GM12878 (cell line): Measurements from ENCODE around the gene GRK2. TPM values are rescaled to one million over a fixed set of nuclear protein-coding genes. Genes with fewer than 3 reads are reported as not detected.

Experiments used
- BHLHE40 ChIP-seq, 2 experiments: fragments of 450-650 bp in 1 of 2; IDR thresholded peaks; 2 replicates each; pipeline ENCODE4 v1.6.1; 2011 to 2017; ENCODE audit warnings: low read depth in 2 of 2, borderline replicate concordance in 1 of 2, improper control_type of control experiment in 1 of 2, low read length in 1 of 2, mild to moderate bottlenecking in 1 of 2
- FOXM1 ChIP-seq: IDR thresholded peaks from 2 replicates; pipeline ENCODE4 v1.6.1; 2012; ENCODE audit warnings: low read depth, mild to moderate bottlenecking, inconsistent platforms, low read length, moderate library complexity
- HCFC1 ChIP-seq: fragments of 150-350 bp; IDR thresholded peaks from 2 replicates; pipeline ENCODE4 v1.6.1; 2014; ENCODE audit warnings: low read length
- KAT2A ChIP-seq: conservative IDR thresholded peaks from 2 replicates; pipeline ENCODE4 v1.6.1; 2011; ENCODE audit warnings: low read depth, low read length; ENCODE audit not compliant: control insufficient read depth
- KDM1A ChIP-seq: fragments of 200-600 bp; sonication (generic); IDR thresholded peaks from 2 replicates; pipeline ENCODE4 v1.6.1; 2016; ENCODE audit warnings: borderline replicate concordance
- LARP7 ChIP-seq: fragments of 450-650 bp; IDR thresholded peaks from 2 replicates; pipeline ENCODE4 v1.6.1; 2017; ENCODE audit warnings: mild to moderate bottlenecking
- MAX ChIP-seq: IDR thresholded peaks from 2 replicates; pipeline ENCODE4 v1.6.1; 2012; ENCODE audit warnings: low read depth, low read length, improper control_type of control experiment
- MYB ChIP-seq: fragments of 150-350 bp; IDR thresholded peaks from 2 replicates; pipeline ENCODE4 v1.6.1; 2014; ENCODE audit warnings: mild to moderate bottlenecking, low read depth, low read length, borderline replicate concordance
- MYC ChIP-seq: IDR thresholded peaks from 2 replicates; pipeline ENCODE4 v1.6.1; 2011; ENCODE audit warnings: mild to moderate bottlenecking, low read length, moderate library complexity, inconsistent platforms; ENCODE audit not compliant: insufficient read depth, insufficient replicate concordance, insufficient read length, severe bottlenecking
- NKRF ChIP-seq: fragments of 450-650 bp; conservative IDR thresholded peaks from 2 replicates; pipeline ENCODE4 v1.6.1; 2017; ENCODE audit warnings: mild to moderate bottlenecking, moderate library complexity
- PAX8 ChIP-seq: fragments of 450-650 bp; IDR thresholded peaks from 2 replicates; pipeline ENCODE4 v1.6.1; 2017; ENCODE audit warnings: mild to moderate bottlenecking, moderate library complexity
- PBX3 ChIP-seq: IDR thresholded peaks from 2 replicates; pipeline ENCODE4 v1.6.1; 2011; ENCODE audit warnings: mild to moderate bottlenecking, low read depth, low read length, moderate library complexity; ENCODE audit not compliant: insufficient replicate concordance
- PRDM15 ChIP-seq: fragments of 450-650 bp; formaldehyde crosslinking; IDR thresholded peaks from 2 replicates; pipeline ENCODE4 v1.4.0; 2020; ENCODE audit warnings: mild to moderate bottlenecking, moderate library complexity
- RELA ChIP-seq: fragments of 450-650 bp; IDR thresholded peaks from 2 replicates; pipeline ENCODE4 v1.8.0; 2014; ENCODE audit warnings: borderline replicate concordance; ENCODE audit not compliant: partially characterized antibody
- SKIL ChIP-seq: fragments of 450-650 bp; IDR thresholded peaks from 2 replicates; pipeline ENCODE4 v1.6.1; 2017; ENCODE audit warnings: mild to moderate bottlenecking, low read depth, inconsistent platforms; ENCODE audit not compliant: poor library complexity, severe bottlenecking
- STAT1 ChIP-seq: fragments of 450-650 bp; conservative IDR thresholded peaks from 2 replicates; pipeline ENCODE4 v1.6.1; 2014; ENCODE audit warnings: antibody characterized with exemption, mild to moderate bottlenecking
- TAF1 ChIP-seq: IDR thresholded peaks from 2 replicates; pipeline ENCODE4 v1.6.1; 2011; ENCODE audit warnings: mild to moderate bottlenecking, low read depth, low read length, borderline replicate concordance
- TARDBP ChIP-seq: IDR thresholded peaks from 2 replicates; pipeline ENCODE4 v1.6.1; 2016; ENCODE audit warnings: borderline replicate concordance
- ZNF622 ChIP-seq: fragments of 450-650 bp; IDR thresholded peaks from 2 replicates; pipeline ENCODE4 v1.6.1; 2017; ENCODE audit warnings: mild to moderate bottlenecking, inconsistent platforms
- polyA plus RNA-seq, 11 experiments: library from polyadenylated mRNA; depleted of rRNA in 4 of 11; unstranded in 6 of 11; stranded (reverse) in 5 of 11; fragments of >200 nt; fragmentation: Nextera tagmentation in 4 of 11; fragmentation: Illumina TruSeq in 1 of 11; extraction: Ambion mirVana in 4 of 11; extraction: Trizol in 1 of 11; gene quantifications; 1 replicate in 1 of 11; 2 replicates in 10 of 11; pipeline versions ENCODE4 v1.2.1 to v1.2.3, GENCODE V29; 2011 to 2016; ENCODE audit warnings: inconsistent platforms in 2 of 11, missing spikeins in 2 of 11, low read depth in 1 of 11
- total RNA-seq, 4 experiments: library from RNA; depleted of rRNA in 3 of 4; stranded (reverse); fragments of >200 nt in 3 of 4; fragmentation: Illumina TruSeq in 1 of 4; extraction: Trizol in 1 of 4; gene quantifications; 2 replicates each; pipeline versions ENCODE4 v1.2.1 to v1.2.3, GENCODE V29; 2013 to 2021

The GRK2 gene
- total and polyA plus RNA-seq, 10 of the 15 experiments (the other 5 are each of a cell fraction or from before 2014, with no cell fraction given), result 1.0 to 160 (median 66.1) TPM

- TF ChIP-seq PRDM15 (CRISPR knock-in tag) (peak; percentile 52; the same call in 1 of the 2 replicates), PBX3 (no peak), KDM1A (no peak), MAX (0 out of 2 replicates have a peak, but pooled peaks have one; percentile 5), TAF1 (peak; percentile 79), HCFC1 (no peak), MYB (peak; percentile 76; the same call in 1 of the 2 replicates), STAT1 (0 out of 2 replicates have a peak, but pooled peaks have one; percentile 45), BHLHE40 (IDR thresholded peaks at IDR 0.05; ENCODE audit: borderline replicate concordance in 1 of 2, low read depth in 2 of 2, low read length in 1 of 2) (peak; percentile 65 to 80; a peak in 2 of 4 replicates), SKIL (peak; percentile 35), NKRF (peak; percentile 39; the same call in 1 of the 2 replicates), PAX8 (no peak), FOXM1 (no peak), TARDBP (0 out of 2 replicates have a peak, but pooled peaks have one; percentile 12), LARP7 (peak; percentile 68), ZNF622 (no peak), MYC (no peak), RELA (peak; percentile 15), KAT2A (no peak)
Observed at GRCh38 chr11:67277231-67277961, 11.1 kb downstream of the GRK2 start (continued).
